Measurements from ENCODE around the gene CLIC1.

CLIC1 gene

DNA sequence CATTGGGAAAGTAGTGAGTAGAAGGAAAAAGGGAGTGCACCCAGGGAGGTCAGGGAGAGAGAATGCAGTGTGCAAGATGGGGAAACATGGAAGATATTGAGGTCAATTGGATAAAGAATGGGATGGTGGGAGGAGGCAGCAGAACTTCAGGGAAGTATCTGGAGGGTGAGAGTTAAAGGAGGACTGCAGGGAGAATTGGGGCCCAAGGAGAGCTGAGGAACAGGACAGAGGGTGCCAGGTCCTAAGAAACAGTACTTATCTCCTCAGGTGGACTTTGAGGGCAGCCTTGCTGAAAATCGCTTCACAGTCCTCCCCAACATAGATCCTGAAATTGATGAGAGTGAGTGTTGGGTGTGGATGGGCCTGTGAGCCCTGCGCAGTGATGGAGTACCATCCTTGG, 22.0 kb upstream of the CLIC1 start:
- no peak for TF ChIP-seq POLR2AphosphoS5 (IDR thresholded peaks at IDR 0.05; ENCODE audit: low read depth, low read length)

GRCh38 chr6:31752739-31753319, 16.5 kb upstream of the CLIC1 start:
- TF ChIP-seq TAF1 (IDR thresholded peaks at IDR 0.05; ENCODE audit: borderline replicate concordance, insufficient read depth, low read length): no peak
- no peak for TF ChIP-seq REST (IDR thresholded peaks at IDR 0.05; ENCODE audit: insufficient read depth in 1 of 2, low read depth in 2 of 2, low read length in 2 of 2)
- no peak; the same call in 1 of the 2 replicates for TF ChIP-seq POLR2AphosphoS5 (IDR thresholded peaks at IDR 0.05; ENCODE audit: low read depth, low read length)
- TF ChIP-seq FOXP2 (optimal IDR thresholded peaks at IDR 0.05; ENCODE audit: borderline replicate concordance, extremely low read depth, extremely low read length, insufficient read depth): no peak
- TF ChIP-seq SIN3A (IDR thresholded peaks at IDR 0.05; ENCODE audit: borderline replicate concordance, insufficient read depth, low read length): no peak

- TF ChIP-seq POLR2AphosphoS5 (IDR thresholded peaks at IDR 0.05; ENCODE audit: low read depth, low read length) (0 out of 2 replicates have a peak, but pooled peaks have one; percentile 4), TAF1 (IDR thresholded peaks at IDR 0.05; ENCODE audit: borderline replicate concordance, insufficient read depth, low read length) (no peak), REST (IDR thresholded peaks at IDR 0.05; ENCODE audit: insufficient read depth in 1 of 2, low read depth in 2 of 2, low read length in 2 of 2) (no peak), SIN3A (IDR thresholded peaks at IDR 0.05; ENCODE audit: borderline replicate concordance, insufficient read depth, low read length) (no peak)
These were observed 14.2 kb upstream of the CLIC1 start for GRCh38 chr6:31750411-31751022.

DNA sequence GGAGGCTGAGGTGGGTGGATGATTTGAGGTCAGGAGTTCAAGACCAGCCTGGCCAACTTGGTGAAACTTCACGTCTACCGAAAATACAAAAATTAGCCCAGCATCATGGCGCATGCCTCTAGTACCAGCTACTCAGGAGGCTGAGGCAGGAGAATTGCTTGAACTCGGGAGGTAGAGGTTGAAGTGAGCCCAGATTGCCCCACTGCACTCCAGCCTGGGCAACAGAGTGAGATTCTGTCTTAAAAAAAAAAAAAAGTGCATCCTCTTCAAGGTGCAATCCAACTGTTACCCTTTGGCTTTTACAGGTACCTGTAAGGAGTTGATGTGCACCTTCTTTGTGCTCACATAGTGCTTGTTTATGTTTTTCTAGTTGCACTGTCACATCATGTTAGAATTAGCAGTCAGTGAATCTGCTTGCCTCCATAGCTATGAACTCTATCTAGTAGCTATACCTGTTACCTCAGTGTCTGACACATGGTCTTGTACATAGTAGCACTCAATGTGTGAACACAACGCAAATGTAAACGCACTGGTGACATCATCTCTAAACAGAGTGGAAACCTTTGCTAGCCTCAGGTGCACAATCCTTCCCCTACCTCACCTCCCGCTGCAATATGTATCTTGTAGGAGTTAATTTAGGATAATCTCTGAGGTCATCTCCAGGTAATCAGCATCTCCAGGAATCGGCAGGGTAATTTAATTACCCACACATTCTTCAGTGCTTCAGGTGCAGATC, 13.1 kb upstream of the CLIC1 start:
- TF ChIP-seq TAF1 (IDR thresholded peaks at IDR 0.05; ENCODE audit: borderline replicate concordance, insufficient read depth, low read length) (no peak), POLR2AphosphoS5 (IDR thresholded peaks at IDR 0.05; ENCODE audit: low read depth, low read length) (0 out of 2 replicates have a peak, but pooled peaks have one; percentile 7), FOXP2 (optimal IDR thresholded peaks at IDR 0.05; ENCODE audit: borderline replicate concordance, extremely low read depth, extremely low read length, insufficient read depth) (no peak), SIN3A (IDR thresholded peaks at IDR 0.05; ENCODE audit: borderline replicate concordance, insufficient read depth, low read length) (no peak)

GRCh38 chr6:31744422-31744821, 8.1 kb upstream of the CLIC1 start:
- no peak for TF ChIP-seq TAF1 (IDR thresholded peaks at IDR 0.05; ENCODE audit: borderline replicate concordance, insufficient read depth, low read length)
- TF ChIP-seq POLR2AphosphoS5 (IDR thresholded peaks at IDR 0.05; ENCODE audit: low read depth, low read length): no peak
- no peak for TF ChIP-seq REST (IDR thresholded peaks at IDR 0.05; ENCODE audit: insufficient read depth in 1 of 2, low read depth in 2 of 2, low read length in 2 of 2)
- TF ChIP-seq FOXP2 (optimal IDR thresholded peaks at IDR 0.05; ENCODE audit: borderline replicate concordance, extremely low read depth, extremely low read length, insufficient read depth): no peak
- no peak for TF ChIP-seq SIN3A (IDR thresholded peaks at IDR 0.05; ENCODE audit: borderline replicate concordance, insufficient read depth, low read length)

DNA sequence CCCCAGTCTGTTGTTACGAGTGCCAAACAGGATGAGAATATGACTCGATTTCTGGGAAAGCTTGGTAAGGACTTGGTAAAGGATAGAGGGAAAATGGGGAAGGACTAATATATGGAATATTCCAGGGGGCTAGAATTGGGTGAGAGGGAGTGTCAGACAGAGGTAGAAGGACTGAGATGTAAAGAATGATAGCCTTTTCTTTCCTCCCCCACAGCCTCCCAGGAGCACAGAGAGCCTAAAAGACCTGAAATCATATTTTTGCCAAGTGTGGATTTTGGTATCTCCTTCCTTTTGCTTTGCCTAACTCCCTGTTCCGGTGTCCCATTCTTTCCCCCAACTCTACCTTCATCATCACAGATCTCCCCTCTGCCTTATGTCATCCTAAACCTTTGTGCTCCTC, 6.6 kb upstream of the CLIC1 start:
- TF ChIP-seq POLR2AphosphoS5 (IDR thresholded peaks at IDR 0.05; ENCODE audit: low read depth, low read length) (no peak), TAF1 (IDR thresholded peaks at IDR 0.05; ENCODE audit: borderline replicate concordance, insufficient read depth, low read length) (no peak), REST (IDR thresholded peaks at IDR 0.05; ENCODE audit: insufficient read depth in 1 of 2, low read depth in 2 of 2, low read length in 2 of 2) (no peak), SIN3A (IDR thresholded peaks at IDR 0.05; ENCODE audit: borderline replicate concordance, insufficient read depth, low read length) (no peak), FOXP2 (optimal IDR thresholded peaks at IDR 0.05; ENCODE audit: borderline replicate concordance, extremely low read depth, extremely low read length, insufficient read depth) (no peak)
